Endothelial cell of umbilical vein (primary cell): Measurements from ENCODE around the gene DOCK4. TPM values are rescaled to one million over a fixed set of nuclear protein-coding genes. Genes with fewer than 3 reads are reported as not detected.

Experiments used
- BruUV-seq: library from RNA; stranded (reverse); fragments of 400-500 nt; replicated peaks from 2 replicates; lab custom pipeline; 2021; lab: Mats Ljungman, UMichigan
- CTCF ChIA-PET: fragments of 300-600, 350-600 bp; sonication (Branson Sonifier 250); formaldehyde crosslinking; loops from one replicate; lab custom pipeline; 2021; ENCODE audit warnings: antibody characterized with exemption, inconsistent platforms; lab: Charles Lee
- POLR2A ChIA-PET: fragments of 300-600, 350-600 bp; sonication (Branson Sonifier 250); formaldehyde crosslinking; loops from one replicate; lab custom pipeline; 2021; ENCODE audit warnings: antibody characterized with exemption, inconsistent platforms; lab: Charles Lee
- DNase-seq: peaks from one replicate; pipeline ENCODE4 v3.0.0-alpha.2; 2011; ENCODE audit warnings: low read depth, low spot score
- FAIRE-seq: peaks from 2 replicates; lab custom pipeline; 2011; peaks lifted over from hg19 to GRCh38; lab: Jason Lieb, UNC
- H2AFZ ChIP-seq: 2 replicates; pipeline ENCODE4 v1.6.0; 2012; ENCODE audit warnings: low read depth, low read length, control low read depth, inconsistent platforms
- H3K27ac ChIP-seq: 2 replicates; pipeline ENCODE4 v1.5.1; 2011; ENCODE audit warnings: low read depth, mild to moderate bottlenecking, control low read depth, low read length, moderate library complexity; ENCODE audit not compliant: insufficient read depth
- H3K27me3 ChIP-seq, 2 experiments: 2 replicates each; pipeline versions ENCODE4 v1.6.0 to v1.6.1; 2011; ENCODE audit warnings: low read length in 2 of 2, mixed read lengths in 1 of 2; ENCODE audit not compliant: control insufficient read depth in 2 of 2, insufficient read depth in 2 of 2
- H3K36me3 ChIP-seq, 2 experiments: 2 replicates in 1 of 2; 3 replicates in 1 of 2; pipeline ENCODE4 v1.5.1; 2011; ENCODE audit warnings: low read length in 2 of 2, mild to moderate bottlenecking in 1 of 2, moderate library complexity in 1 of 2; ENCODE audit not compliant: control insufficient read depth in 2 of 2, insufficient read depth in 2 of 2; ENCODE audit errors: extremely low read depth in 1 of 2
- H3K4me1 ChIP-seq: 3 replicates; pipeline ENCODE4 v1.5.1; 2011; ENCODE audit warnings: mild to moderate bottlenecking, low read length; ENCODE audit not compliant: control insufficient read depth, insufficient read depth; ENCODE audit errors: extremely low read depth
- H3K4me2 ChIP-seq: 2 replicates; pipeline ENCODE4 v1.6.1; 2011; ENCODE audit warnings: low read length, control low read depth, mixed read lengths; ENCODE audit not compliant: insufficient read depth
- H3K4me3 ChIP-seq, 3 experiments: fragments of 200-600 bp in 1 of 3; sonication (generic), shearing (Covaris generic) in 1 of 3; replicated peaks in 1 of 3; 2 replicates each; pipeline ENCODE4 v1.5.1; 2011 to 2016; ENCODE audit warnings: control low read depth in 3 of 3, low read length in 3 of 3, mild to moderate bottlenecking in 2 of 3, inconsistent platforms in 1 of 3, low read depth in 1 of 3, moderate library complexity in 1 of 3; ENCODE audit not compliant: insufficient read depth in 1 of 3
- H3K79me2 ChIP-seq: 2 replicates; pipeline ENCODE4 v1.6.0; 2012; ENCODE audit warnings: low read length, inconsistent platforms; ENCODE audit not compliant: control insufficient read depth, insufficient read depth
- H3K9ac ChIP-seq: replicated peaks from 2 replicates; pipeline ENCODE3; 2011; ENCODE audit warnings: low read length, control low read depth; ENCODE audit not compliant: insufficient read depth; ENCODE audit errors: extremely low read depth
- H3K9me1 ChIP-seq: replicated peaks from 3 replicates; pipeline ENCODE4 v1.6.0; 2011; ENCODE audit warnings: mild to moderate bottlenecking, low read length; ENCODE audit not compliant: control insufficient read depth, insufficient read depth; ENCODE audit errors: extremely low read depth
- H3K9me3 ChIP-seq: replicated peaks from 2 replicates; pipeline ENCODE4 v1.5.1; 2012; ENCODE audit warnings: low read length, inconsistent platforms; ENCODE audit not compliant: control insufficient read depth, insufficient read depth
- H4K20me1 ChIP-seq: replicated peaks from 2 replicates; pipeline ENCODE3; 2011; ENCODE audit warnings: mild to moderate bottlenecking, low read length; ENCODE audit not compliant: control insufficient read depth, insufficient read depth; ENCODE audit errors: extremely low read depth
- FOS ChIP-seq: IDR thresholded peaks from 2 replicates; pipeline ENCODE4 v1.6.1; 2011; ENCODE audit warnings: mild to moderate bottlenecking, low read length, moderate library complexity, borderline replicate concordance; ENCODE audit not compliant: insufficient read depth
- GATA2 ChIP-seq: IDR thresholded peaks from 2 replicates; pipeline ENCODE4 v1.7.0; 2011; ENCODE audit warnings: low read depth, mild to moderate bottlenecking, moderate library complexity, mixed read lengths, low read length; ENCODE audit not compliant: insufficient read length, insufficient read depth
- JUN ChIP-seq: IDR thresholded peaks from 2 replicates; pipeline ENCODE4 v1.6.1; 2011; ENCODE audit warnings: borderline replicate concordance, low read depth; ENCODE audit not compliant: insufficient read length, insufficient read depth
- dilution Hi-C: fragments of 300-500 bp; cut with MboI; formaldehyde crosslinking; loops from one replicate; pipeline ENCODE4 v1.15.0; 2019; ENCODE audit warnings: low sequenced_read_pairs; ENCODE audit not compliant: extremely low pct_ligation_motif_present
- intact Hi-C: fragments of 100-400 bp; cut with micrococcal nuclease; formaldehyde crosslinking; loops from one replicate; pipeline ENCODE4 v1.10.0; 2022
- polyA plus RNA-seq, 4 experiments: library from polyadenylated mRNA; depleted of rRNA in 3 of 4; stranded (reverse) in 3 of 4; unstranded in 1 of 4; fragments of >200 nt; gene quantifications; 2 replicates each; pipeline versions ENCODE4 v1.2.1 to v1.2.3, GENCODE V29; 2011 to 2012; ENCODE audit warnings: missing spikeins in 1 of 4
- total RNA-seq: library from RNA; stranded (reverse); gene quantifications from 2 replicates; pipeline ENCODE4 v1.2.3, GENCODE V29; 2021

DOCK4 gene
- total and polyA plus RNA-seq, 2 donors (not counting 3 experiments of a cell fraction or from before 2014, with no cell fraction given) = 47.4 to 164 TPM

GRCh38 chr7:112073530-112073929 lies 132.7 kb downstream of the DOCK4 start:
- peaks cover 2% of the 10 kb centered on the region for H4K20me1 ChIP-seq
- no peaks in the 10 kb centered on the region for H3K36me3 ChIP-seq
- H3K9me1 ChIP-seq = no peaks in the 10 kb centered on the region
- no peak overlapping the region for H3K9ac ChIP-seq
- no TSS peak for BruUV-seq
- peaks cover 39% of the 10 kb centered on the region for H3K4me1 ChIP-seq
- ChIA-PET POLR2A (no interaction called here), CTCF (no interaction called here)
- H3K27me3 ChIP-seq = no peaks in the 10 kb centered on the region
- dilution Hi-C loops (no loop called here), intact Hi-C loops (no loop called here)
- H3K4me3 ChIP-seq = no peak overlapping the region
- no peak overlapping the region for H3K27ac ChIP-seq
- FAIRE-seq = no peak
- no peak overlapping the region for H3K4me2 ChIP-seq
- no peak for DNase-seq
- H3K9me3 ChIP-seq = no peaks in the 10 kb centered on the region
- H2AFZ ChIP-seq = no peak overlapping the region
- H3K79me2 ChIP-seq = peaks cover 91% of the 10 kb centered on the region
- no peak for TF ChIP-seq GATA2
- TF ChIP-seq FOS = no peak

DNA sequence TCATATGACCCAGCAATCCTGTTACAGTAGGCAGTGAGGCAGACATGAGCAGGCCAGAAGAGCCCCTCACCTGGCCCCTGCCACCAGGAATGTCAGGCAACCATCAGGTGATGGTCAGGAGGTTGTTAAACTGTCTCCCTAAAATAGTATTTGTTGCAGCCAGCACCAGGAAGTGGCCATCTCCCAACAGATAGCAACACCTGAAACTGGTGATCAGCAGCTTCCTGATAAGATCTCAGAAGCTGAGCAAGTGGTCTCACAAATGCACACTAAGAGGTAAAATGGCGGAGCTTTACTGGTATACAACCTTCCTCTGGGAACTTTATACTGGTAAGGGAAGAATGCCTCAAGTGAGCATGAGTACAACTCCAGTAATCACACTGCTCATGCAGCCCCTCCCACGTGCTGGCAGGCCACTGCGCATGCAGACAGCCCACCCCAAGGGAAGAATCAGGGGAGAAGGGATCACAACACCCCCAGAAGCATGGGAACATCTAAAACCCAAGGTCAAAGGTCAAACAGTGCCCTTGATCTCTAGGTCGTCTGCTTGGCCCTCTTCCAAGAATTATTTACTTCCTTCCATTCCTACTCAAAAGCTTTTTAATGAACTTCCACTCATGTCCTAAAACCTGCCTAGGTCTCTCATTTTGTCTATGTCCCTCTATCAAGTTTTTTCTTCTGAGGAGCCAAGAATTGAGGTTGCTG lies 133.5 kb downstream of the DOCK4 start:
- TF ChIP-seq GATA2 = peak; percentile 44
- TF ChIP-seq JUN = no peak
- no peaks in the 10 kb centered on the region for H3K9me1 ChIP-seq

More for the DNA sequence above, 133.5 kb downstream of the DOCK4 start:
- intact Hi-C loops = no loop called here
- Histone ChIP-seq H3K79me2 (peaks cover 92% of the 10 kb centered on the region), H3K4me3 (no peak overlapping the region), H3K36me3 (no peaks in the 10 kb centered on the region), H3K27me3 (no peaks in the 10 kb centered on the region), H3K27ac (peak overlapping the region; percentile 22), H2AFZ (no peak overlapping the region), H3K4me2 (peak overlapping the region; percentile 60), H3K9ac (no peak overlapping the region), H4K20me1 (peaks cover 3% of the 10 kb centered on the region), H3K4me1 (peaks cover 39% of the 10 kb centered on the region), H3K9me3 (no peaks in the 10 kb centered on the region)
- CTCF ChIA-PET = interaction anchor here (1.3 kb wide), 1 partner anchor 8 kb away, joined by 6 read pairs; no protein-coding TSS in a partner anchor
- dilution Hi-C loops = no loop called here
- BruUV-seq = no TSS peak
- POLR2A ChIA-PET = no interaction called here
- no peak for FAIRE-seq
- DNase-seq = no peak
